HS-5 (cell line): ENCODE results near the gene TIGIT.

Source experiments
- DNase-seq: peaks from one replicate; pipeline ENCODE4 v3.0.0-alpha.2; 2012; ENCODE audit warnings: low read depth

TIGIT gene

GRCh38 chr3:114313426-114313825 lies 19.6 kb downstream of the TIGIT start:
- DNase-seq = no peak

GRCh38 chr3:114314282-114314681 lies 20.5 kb downstream of the TIGIT start:
- DNase-seq = no peak

GRCh38 chr3:114318295-114318694 lies 24.5 kb downstream of the TIGIT start:
- DNase-seq = no peak

- peak; percentile 16 for DNase-seq
These were observed 25.6 kb downstream of the TIGIT start for GRCh38 chr3:114319453-114319852.

GRCh38 chr3:114320246-114320645 lies 26.4 kb downstream of the TIGIT start:
- DNase-seq = no peak

GRCh38 chr3:114323546-114324254 lies 29.9 kb downstream of the TIGIT start:
- no peak for DNase-seq

- no peak for DNase-seq
These were observed 33.8 kb downstream of the TIGIT start for GRCh38 chr3:114327665-114328064.

- DNase-seq = no peak
These were observed 34.5 kb downstream of the TIGIT start for GRCh38 chr3:114328345-114328744.

- DNase-seq = no peak
These were observed 36.0 kb downstream of the TIGIT start for GRCh38 chr3:114329823-114330222.

- DNase-seq = no peak
These were observed 37.2 kb downstream of the TIGIT start for GRCh38 chr3:114331007-114331406.

GRCh38 chr3:114331710-114332109 lies 37.9 kb downstream of the TIGIT start:
- no peak for DNase-seq

- no peak for DNase-seq
These were observed 38.7 kb downstream of the TIGIT start for GRCh38 chr3:114332342-114333179.

GRCh38 chr3:114333180-114333922 lies 39.5 kb downstream of the TIGIT start:
- DNase-seq = no peak

GRCh38 chr3:114333923-114334240 lies 40.1 kb downstream of the TIGIT start:
- DNase-seq = no peak

- no peak for DNase-seq
These were observed 42.4 kb downstream of the TIGIT start for GRCh38 chr3:114336122-114336697.

GRCh38 chr3:114336857-114337256 lies 43.0 kb downstream of the TIGIT start:
- no peak for DNase-seq

GRCh38 chr3:114338651-114339357 lies 45.0 kb downstream of the TIGIT start:
- no peak for DNase-seq

GRCh38 chr3:114344492-114344891 lies 50.7 kb downstream of the TIGIT start:
- DNase-seq = no peak

GRCh38 chr3:114350271-114350670 lies 56.4 kb downstream of the TIGIT start:
- DNase-seq = no peak

- no peak for DNase-seq
These were observed 56.9 kb downstream of the TIGIT start for GRCh38 chr3:114350690-114351089.

GRCh38 chr3:114351123-114351821 lies 57.4 kb downstream of the TIGIT start:
- no peak for DNase-seq
